ENCODE results near the gene UNC13D.
"Not testable (repeated sequence)": the region's sequence is repeated elsewhere in the genome, so short reads cannot be mapped to it uniquely, and the experiment has no call there.

GRCh38 chr17:75851693-75851991, 7.4 kb upstream of the UNC13D start:
- TF ChIP-seq CTCF, POLR2A (IDR thresholded peaks at IDR 0.05): not testable (repeated sequence)
